Thyroid gland (tissue), 4 donors: ENCODE data around the gene ERVMER34-1.

Experiments
- POLR2A ChIP-seq, 2 donors: fragments of 450-650 bp; IDR thresholded peaks; one replicate each; pipeline ENCODE4 v1.6.1; 2017; ENCODE audit warnings: antibody characterized with exemption in 2 of 2, mild to moderate bottlenecking in 2 of 2, moderate library complexity in 1 of 2
- TF ChIP-seq, protein P1 (sequence below), 6 experiments: fragments of 200-600 bp in 3 of 6; fragments of 450-650 bp in 3 of 6; sonication (generic) in 3 of 6; IDR thresholded peaks; one replicate each; pipeline ENCODE4 v1.5.1; 2016 to 2019; ENCODE audit warnings: antibody characterized with exemption in 6 of 6, mild to moderate bottlenecking in 2 of 6, inconsistent platforms in 1 of 6, moderate library complexity in 1 of 6

DNA sequence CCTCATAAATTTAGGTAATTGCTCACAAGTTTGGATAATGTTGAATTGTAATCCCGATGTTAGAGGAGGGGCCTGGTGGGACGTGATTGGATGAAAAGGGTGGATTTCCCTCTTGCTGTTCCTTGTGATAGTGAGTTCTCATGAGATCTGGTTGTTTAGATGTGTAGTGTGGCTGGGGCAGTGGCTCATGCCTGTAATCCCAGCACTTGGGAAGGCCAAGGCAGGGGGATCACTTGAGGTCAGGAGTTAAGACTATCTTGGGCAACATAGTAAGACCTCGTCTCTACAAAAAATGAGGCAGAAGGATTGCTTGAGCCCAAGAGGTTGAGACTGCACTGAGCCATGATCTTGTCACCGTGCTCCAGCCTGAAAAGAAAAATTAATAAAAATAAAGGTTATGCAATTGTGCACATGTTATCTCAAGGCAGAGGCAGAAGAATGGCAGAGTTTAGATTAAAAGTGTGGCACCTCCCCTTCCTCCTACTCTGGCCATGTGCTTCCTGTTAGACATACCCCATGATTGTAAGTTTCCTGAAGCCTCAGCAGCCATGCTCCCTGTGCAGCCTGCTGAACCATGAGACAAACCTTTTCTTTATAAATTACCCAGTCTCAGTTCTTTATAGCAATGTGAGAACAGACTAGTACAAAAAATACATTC lies 36.5 kb downstream of the ERVMER34-1 start:
- TF ChIP-seq, protein P1, sequence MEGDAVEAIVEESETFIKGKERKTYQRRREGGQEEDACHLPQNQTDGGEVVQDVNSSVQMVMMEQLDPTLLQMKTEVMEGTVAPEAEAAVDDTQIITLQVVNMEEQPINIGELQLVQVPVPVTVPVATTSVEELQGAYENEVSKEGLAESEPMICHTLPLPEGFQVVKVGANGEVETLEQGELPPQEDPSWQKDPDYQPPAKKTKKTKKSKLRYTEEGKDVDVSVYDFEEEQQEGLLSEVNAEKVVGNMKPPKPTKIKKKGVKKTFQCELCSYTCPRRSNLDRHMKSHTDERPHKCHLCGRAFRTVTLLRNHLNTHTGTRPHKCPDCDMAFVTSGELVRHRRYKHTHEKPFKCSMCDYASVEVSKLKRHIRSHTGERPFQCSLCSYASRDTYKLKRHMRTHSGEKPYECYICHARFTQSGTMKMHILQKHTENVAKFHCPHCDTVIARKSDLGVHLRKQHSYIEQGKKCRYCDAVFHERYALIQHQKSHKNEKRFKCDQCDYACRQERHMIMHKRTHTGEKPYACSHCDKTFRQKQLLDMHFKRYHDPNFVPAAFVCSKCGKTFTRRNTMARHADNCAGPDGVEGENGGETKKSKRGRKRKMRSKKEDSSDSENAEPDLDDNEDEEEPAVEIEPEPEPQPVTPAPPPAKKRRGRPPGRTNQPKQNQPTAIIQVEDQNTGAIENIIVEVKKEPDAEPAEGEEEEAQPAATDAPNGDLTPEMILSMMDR (IDR thresholded peaks at IDR 0.05), result no peak
- no peak for TF ChIP-seq POLR2A (IDR thresholded peaks at IDR 0.05)
